ENCODE measurements around the gene CBLC.
"Not testable (repeated sequence)": the region's sequence is repeated elsewhere in the genome, so short reads cannot be mapped to it uniquely, and the experiment has no call there.

Gene CBLC

DNA sequence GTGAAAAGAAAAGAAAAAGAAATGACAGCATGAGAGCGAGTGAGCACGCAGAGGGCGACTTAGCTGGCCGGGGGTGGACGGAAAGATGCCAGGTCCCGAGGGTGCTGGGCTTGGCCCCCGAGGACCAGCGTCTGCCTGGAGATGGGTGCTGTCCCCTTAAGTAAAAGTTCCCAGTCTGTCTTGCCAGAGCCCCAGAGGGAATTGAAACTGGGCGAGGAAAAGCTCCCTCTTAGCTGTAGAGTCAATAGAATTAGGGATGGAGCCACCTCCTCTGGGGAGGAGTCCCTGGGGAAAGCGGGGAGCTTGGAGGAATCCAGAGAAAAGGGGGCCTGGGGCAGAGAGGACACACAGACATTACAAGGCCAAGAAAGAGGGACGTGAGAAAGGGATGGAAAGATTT, 44.5 kb downstream of the CBLC start:
- DNase-seq = no peak

DNA sequence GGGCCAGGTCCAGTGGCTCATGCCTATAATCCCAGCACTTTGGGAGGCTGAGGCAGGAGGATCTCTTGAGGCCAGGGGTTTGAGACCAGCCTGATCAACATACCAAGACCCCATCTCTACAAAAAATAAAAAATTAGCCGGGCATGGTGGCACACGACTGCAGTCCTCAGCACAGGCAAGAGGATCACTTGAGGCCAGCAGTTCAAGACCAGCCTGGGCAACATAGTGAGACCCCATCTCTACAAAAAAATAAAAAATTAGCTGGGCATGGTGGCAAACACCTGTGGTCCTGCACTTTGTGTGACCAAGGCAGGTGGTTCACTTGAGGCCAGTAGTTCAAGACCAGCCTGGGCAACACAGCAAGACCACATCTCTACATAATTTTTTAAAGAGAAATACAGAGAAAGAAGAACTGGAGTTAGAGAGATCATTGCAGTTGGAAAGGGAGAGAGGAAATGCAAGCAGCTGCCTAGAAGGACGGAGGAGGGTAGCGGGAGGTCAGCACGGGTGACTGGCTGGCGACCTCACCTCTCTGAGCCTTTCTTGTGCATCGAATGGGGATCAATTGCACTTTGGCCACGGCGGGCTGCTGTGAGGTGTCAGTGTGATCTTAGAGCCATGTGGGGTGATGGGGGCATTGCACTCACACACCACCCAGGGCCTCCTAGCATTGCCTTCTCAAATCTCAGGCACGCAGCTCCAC, 45.1 kb downstream of the CBLC start:
- no peak for DNase-seq

DNA sequence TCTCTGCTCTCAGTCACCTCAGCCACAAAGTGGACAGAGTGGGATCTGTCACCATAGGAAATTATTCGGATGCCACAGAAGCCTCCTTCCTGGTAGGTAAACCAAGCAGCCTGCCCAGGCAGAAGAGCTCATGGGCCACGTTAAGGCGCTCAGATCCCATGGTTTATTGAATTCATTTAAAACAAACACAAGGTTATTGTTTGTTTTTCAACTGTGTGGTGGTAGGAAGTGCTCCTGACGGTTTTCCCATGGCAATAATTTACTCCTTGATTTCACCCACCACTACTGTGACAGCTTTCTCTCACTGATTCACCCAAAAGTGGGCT, 45.6 kb downstream of the CBLC start:
- peak; percentile 71 for DNase-seq

DNA sequence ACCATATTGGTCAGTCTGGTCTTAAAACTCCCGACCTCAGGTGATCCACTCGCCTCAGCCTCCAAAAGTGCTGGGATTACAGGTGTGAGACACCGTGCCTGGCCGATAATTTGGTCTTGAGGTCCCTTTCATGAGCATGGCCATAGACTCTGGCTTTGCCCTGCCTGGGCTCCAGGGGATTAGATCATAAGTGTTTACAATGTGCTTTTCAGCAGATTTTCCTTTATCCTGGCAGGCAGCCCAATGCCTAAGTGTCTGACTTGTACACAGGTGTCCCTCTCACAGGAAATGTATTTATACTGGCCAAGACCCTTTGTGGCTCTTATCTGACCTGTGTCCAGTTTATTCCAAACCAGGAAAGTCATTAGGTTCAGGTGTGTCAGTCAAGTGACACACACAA, 47.1 kb downstream of the CBLC start:
- DNase-seq = peak; percentile 96

DNA sequence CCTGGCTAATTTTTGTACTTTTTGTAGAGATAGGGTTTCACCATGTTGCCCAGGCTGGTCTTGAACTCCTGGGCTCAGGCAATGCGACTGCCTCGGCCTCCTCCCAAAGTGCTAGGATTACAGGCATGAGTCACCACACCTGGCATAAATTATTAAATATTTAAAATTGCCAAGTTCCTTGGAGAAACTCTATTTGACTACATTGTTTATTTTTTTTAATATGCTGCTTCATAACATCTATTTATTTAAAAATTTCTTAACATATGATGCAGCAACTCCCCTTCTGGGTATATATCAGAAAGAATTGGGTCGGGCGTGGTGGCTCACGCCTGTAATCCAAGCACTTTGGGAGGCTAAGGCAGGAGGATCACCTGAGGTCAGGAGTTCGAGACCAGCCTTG, 55.2 kb downstream of the CBLC start:
- not testable (repeated sequence) for DNase-seq

DNA sequence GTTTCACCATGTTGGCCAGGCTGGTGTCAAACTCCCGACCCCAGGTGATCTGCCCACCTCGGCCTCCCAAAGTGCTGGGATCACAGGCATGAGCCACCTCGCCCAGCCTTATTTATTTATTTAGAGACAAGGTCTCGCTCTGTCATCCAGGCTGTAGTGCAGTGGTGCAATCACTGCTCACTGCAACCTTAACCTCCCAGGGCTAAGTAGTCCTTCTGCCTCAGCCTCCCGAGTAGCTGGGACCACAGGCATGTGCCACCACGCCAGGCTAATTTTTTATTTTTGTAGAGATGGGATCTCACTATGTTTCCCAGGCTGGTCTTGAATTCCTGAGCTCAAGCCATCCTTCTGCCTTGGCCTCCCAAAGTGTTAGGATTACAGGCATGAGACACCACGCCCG, 56.7 kb downstream of the CBLC start:
- DNase-seq = not testable (repeated sequence)

DNA sequence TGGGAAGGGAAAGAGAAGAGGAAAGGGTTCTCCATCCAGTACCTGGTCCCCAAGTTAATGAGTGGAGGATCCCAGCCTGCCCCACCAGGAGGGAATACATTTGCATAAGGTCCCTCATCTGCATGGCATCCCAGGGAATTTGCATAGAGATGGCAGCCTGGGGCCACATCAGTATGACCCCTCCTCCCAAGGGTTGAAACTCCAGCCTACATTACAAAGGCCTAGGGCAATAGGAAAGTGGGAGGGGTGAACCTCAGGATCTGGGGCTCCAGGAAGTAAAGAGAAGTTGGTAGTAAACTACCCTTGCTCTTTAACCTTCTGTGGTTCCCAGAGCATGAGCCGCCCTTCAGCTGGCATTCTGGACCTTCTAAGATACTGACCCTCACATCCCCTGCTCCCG, 61.6 kb downstream of the CBLC start:
- no peak for DNase-seq

DNA sequence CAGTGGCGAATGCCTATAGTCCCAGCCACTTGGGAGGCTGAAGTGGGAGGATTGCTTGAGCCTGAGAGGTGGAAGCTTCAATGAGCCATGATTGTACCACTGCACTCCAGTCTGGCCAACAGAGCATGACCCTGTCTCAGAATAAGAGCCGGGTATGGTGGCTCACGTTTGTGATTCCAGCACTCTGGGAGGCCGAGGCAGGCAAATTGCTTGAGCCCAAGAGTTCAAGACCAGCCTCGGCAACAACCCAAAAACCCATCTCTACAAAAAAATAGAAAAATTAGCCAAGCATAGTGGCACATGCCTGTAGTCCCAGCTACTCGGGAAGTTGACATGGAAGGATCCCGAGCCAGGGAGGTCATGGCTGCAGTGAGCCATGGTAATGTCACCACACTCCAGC, 63.1 kb downstream of the CBLC start:
- DNase-seq = no peak

DNA sequence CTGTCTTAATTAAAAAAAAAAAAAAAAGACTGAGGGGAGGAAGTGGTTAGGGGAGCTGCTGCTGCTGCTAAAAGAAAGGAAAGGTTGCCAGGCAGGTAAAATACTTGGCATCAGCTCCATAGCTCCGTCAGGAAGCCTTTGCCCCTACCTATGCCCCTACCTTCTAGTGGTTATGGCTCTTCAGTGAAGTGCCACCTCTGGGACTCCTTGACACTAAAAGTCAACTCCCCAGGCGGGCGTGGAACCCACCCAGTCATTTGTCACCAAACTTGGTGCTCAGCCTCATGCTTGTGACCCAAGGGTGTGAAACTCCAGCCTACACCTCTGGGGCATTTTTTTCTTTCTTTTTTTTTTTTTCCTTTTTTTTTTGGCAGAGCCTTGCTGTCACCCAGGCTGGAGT, 63.5 kb downstream of the CBLC start:
- DNase-seq = no peak

DNA sequence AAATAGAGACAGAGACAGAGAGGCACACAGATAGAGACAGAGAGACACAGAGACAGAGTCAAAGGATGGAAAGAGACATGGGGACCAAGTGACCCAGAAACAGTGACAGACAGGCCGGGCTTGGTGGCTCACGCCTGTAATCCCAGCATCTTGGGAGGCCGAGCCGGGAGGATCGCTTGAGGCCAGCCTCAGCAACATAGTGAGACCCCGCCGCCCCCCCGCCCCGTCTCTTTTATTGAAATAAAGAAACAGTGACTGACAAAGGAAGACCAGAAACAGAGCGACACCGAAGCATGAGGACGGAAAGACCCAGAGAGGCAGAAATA, 67.6 kb downstream of the CBLC start:
- DNase-seq = no peak

DNA sequence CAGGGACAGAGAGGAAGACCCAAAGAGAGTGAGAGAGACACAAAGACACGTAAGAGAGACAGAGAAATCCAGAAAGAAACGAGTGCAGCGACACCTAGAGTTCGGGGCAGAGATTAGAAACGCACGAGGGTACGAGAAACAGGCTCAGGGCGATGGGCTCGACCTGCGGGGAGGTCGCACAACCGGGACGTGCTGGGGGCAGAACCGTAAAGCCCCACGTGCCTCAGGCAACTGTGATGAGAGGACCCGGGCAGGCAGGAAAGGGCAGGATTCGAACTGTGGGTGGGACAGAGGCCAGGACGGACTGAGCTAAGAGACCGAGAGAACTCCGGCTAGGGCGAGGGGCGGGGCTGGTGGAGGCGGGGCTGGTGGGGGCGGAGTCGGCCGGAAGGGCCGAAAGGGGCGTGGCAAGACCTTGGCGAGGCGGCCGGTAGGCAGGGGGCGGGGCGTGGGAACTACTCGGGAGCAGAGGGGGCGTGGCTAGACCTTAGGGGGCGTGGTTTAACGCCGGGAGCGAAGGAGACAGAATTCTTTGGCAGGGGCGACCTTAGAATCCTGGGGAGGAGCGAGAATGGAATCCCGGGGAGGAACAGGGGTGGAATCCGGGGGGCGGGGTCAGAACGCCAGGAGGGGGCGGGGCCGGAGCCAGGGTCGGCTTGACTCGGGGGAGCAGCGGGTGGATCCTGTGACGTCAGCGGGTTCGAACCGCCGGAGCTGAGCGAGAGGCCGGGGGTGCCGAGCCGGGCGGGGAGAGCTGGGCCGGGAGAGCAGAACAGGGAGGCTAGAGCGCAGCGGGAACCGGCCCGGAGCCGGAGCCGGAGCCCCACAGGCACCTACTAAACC, 68.1 kb downstream of the CBLC start, which contains the start of gene NECTIN2:
NECTIN2 (plus strand) TSS at position 686 of the 843 bp plus-strand sequence. CDS start 229 bp downstream, outside the sequence.
- DNase-seq = peak; percentile 96

DNA sequence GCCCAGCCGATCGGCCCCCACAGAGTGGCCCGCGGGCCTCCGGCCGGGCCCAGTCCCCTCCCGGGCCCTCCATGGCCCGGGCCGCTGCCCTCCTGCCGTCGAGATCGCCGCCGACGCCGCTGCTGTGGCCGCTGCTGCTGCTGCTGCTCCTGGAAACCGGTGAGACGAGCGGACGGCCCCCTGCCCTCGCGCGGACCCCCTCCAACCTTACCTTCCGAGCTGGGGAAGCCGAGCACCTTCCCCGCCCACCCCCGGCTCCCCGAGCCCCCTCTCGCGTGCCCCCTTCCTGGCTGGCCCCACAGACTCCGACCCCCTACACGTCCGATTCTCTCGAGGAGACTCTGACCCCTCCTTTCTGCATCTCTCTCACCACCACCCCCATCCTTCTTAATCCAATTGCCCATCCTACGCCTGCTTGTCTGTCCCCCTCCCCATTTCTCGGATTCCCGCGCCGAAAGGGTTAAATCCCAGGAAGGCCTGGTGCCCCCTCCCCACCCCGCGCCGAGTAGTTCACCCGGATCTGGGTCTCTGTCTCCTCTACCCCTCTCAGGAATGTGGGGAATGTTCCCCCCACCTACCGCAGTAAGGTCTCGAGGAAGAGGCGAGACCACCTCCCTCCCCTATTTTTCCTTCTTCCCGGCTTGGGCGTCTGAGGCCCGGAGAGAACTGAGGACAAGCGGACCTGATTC, 68.9 kb downstream of the CBLC start:
- DNase-seq = peak; percentile 42

DNA sequence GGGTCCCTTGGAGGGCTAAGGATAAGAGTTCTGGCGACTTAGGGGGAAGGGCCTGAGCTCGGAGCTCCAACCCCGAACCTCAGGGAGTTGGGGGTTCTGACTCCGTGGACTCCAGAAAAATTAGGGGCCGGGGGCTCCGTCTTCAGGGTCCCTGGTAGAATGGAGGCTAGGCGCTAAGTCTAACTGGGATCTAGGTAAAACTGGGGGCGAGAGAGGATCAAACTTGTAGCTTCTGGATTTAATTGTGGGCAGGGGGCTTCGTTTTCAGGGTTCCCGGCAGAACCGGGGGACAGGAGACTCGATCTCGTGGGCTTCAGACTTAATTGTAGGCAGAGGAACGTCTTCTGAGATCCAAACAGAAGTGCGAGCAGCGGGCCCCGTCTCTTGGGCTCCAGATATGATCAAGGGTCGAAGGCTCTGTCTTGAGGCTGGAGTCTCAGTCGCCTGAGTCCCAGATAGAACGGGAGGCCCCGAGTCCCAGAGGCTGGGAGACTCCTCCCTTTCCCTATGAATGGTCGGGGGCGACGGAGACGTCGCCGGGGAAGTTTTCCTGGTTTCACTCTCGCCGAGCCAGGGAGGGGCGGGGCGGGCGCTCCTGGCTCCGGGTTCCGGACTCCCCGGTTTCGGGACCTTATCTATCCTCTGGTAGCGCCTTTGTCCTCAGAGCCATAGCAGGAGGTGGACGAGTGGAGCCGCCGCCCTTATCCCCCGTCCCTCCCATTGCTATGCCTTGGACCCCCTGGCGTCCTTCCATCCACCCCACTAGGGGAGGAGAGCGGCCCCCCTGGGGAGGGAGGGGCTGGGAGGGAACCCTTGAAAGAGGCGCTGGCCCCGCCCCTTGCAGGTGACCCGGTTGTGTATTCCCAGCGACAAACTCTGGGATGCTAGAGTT, 69.7 kb downstream of the CBLC start:
- peak; percentile 78 for DNase-seq

DNA sequence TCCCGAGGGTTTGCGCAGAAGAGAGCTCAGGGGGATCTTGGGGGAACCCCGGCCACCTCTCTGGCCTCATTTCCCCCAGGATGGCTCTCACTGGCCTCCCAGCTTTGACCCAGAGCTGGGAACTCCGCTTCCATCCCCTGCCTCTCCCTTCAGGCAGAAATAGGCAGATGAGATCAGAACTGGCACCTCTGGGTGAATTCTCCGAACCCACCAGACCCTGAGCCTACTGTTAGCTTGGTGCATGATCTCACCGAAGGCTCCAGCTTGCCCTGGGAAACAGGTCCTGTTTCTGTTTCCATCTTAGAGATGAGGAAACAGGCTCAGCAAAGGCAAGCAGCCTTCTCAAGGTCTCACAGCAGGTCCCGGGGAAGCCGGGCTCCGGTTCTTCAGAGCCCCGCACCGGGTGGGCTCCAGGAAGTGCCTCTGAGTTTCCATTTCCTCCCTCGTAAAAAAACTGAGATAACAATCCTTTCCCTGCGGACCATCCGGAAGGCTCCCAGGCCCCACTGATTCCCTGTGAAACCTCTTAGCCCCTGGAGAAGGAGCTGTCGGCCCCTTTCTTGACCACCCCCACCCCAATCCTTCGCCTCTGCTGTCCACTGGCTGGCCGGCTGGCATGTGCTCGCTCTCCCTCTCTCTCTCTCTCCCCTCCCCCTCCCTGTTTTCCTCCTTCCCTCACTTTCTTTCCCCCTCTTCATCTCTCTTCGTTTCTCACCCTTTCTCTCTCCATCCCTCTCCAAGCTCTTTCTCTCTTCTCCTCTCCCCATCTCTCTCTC, 70.5 kb downstream of the CBLC start:
- DNase-seq = peak; percentile 55

DNA sequence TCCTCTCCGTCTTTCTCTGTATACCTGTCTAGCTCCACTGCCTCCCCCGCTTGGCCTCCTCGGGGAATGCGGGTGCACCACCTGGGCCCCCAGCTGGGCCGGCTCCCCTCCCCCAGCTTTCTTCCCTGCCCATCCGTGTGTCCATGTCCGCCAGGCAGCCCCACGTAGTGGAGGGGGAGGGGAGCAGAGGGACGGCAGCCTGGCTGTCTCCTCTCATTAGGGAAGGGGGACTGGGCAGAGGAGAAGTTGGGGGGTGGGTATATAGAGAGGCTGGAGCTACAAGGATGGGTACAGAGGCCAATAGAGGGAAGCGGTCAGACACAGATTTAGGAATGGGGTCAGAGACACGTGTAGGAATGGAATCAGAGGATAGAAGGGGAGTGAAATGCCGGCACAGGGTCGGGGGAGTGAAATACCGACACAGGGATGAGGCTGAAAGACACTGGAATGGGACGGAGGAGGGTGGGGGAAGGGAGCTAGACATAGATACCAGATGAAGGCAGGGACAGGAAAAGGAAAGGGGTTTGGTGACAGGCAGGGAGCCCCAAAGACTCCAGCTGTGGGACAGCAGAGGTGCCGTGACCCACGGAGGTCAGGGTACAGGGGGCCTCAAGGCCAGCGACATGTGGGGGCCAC, 71.2 kb downstream of the CBLC start:
- no peak for DNase-seq
